T follicular helper cell (primary cell): ENCODE data around the gene LMO1.

Source experiments
- DNase-seq: peaks from one replicate; pipeline ENCODE4 v3.0.0-alpha.2; 2020; ENCODE audit warnings: low read depth

The LMO1 gene

GRCh38 chr11:8288166-8288772, 24.6 kb upstream of the LMO1 start:
- DNase-seq: no peak

DNA sequence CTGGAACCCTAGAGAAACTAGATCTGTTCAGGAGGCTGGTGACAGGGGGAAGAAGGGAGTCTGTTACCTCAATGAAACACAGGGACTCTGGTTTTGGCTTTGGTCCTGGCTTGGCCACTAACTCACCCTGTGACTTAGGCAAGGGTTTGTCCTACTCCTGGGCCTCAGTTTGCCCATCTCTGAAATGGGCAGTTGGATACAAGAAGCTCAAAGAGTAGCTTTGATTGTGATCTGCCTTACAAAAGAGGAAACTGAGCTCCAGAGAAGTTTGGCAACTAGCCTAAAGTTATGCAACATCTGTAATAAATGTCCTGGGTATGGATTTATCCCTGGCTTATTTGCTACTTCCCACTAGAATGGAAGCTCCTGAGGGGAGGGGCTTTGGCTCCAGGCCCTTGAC, 24.0 kb upstream of the LMO1 start:
- no peak for DNase-seq

DNA sequence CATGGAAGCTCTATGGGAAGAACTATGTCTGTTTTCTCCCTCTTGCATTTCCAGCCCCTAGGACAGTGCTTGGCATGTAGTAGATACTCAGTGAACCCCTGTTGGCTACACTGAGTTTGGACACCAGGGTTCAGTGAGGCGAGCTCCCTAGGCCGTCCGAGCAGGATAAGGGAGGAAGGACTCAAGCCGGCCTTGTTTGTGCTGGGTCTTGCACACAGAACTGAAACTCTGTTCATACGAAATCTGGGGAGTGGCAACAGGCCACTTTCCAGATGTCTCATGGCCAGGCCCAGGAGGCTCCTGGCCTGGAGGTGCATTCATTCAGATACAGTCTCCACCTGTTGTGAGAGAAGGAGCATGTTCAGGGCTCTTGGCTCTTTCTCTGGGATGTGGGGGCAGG, 23.6 kb upstream of the LMO1 start:
- no peak for DNase-seq

DNA sequence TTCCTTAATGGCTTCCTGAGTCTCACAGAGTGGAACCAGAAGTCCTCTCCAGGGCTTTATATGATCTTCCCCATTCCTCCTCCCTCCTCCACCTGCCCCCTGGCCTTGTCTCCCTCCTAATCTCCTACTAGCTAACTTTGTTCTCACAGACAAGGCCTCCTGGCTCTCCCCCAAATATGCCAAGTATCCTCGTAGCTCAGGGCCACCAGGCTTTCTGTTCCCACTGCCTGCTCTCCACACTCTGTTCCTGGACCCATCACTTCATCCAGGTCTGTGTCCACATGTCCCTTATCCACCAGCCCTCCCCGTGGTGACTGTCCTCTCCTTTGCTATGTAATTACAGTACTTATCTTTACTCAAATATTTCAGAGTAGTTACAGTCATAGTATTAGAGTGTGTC, 23.2 kb upstream of the LMO1 start:
- no peak for DNase-seq

GRCh38 chr11:8285796-8286195, 22.1 kb upstream of the LMO1 start:
- DNase-seq: no peak

DNA sequence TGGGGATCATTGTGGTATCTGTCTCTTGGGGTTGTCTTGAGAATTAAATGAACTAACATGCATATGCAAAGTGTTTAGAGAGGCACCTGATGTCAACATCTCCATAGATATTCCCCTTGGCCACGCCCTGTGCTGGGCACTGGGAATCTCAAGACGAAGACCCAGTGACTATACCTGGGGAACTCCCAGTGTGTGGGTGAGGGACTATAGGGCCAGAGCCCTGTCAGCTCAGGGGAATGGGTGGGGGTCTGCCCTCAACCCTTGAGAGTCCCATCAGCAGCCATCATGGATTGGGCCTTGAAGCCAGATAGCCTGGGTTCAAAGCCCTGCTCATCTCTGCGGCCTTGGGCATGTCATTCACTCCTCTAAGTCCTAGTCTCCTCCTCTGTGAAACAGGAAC, 21.6 kb upstream of the LMO1 start:
- DNase-seq: no peak

- no peak for DNase-seq
Observed at GRCh38 chr11:8283465-8284230, 20.0 kb upstream of the LMO1 start.

- no peak for DNase-seq
Observed at GRCh38 chr11:8283100-8283464, 19.4 kb upstream of the LMO1 start.

DNA sequence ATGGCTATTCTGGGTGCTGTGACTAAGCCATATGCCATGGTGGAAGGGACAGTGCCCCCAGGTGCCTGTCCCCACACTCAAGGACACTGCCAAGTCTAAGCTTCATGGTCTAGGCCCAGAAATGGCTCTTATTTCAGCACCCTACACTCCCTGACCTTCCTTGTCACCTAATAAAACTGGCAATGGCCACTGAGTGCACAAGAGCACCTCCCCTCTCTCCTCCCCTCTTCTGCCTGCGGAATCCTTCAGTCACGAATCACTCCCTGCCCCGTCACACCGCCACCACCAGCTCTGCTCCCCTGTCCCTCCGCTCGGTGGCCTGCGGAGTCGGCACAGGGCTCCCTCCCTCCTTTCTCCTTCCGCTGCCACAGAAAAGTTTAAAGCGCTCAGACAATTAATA, 19.0 kb upstream of the LMO1 start:
- DNase-seq: no peak

GRCh38 chr11:8281266-8281665, 17.6 kb upstream of the LMO1 start:
- DNase-seq: no peak

GRCh38 chr11:8277691-8278090, 14.0 kb upstream of the LMO1 start:
- no peak for DNase-seq

DNA sequence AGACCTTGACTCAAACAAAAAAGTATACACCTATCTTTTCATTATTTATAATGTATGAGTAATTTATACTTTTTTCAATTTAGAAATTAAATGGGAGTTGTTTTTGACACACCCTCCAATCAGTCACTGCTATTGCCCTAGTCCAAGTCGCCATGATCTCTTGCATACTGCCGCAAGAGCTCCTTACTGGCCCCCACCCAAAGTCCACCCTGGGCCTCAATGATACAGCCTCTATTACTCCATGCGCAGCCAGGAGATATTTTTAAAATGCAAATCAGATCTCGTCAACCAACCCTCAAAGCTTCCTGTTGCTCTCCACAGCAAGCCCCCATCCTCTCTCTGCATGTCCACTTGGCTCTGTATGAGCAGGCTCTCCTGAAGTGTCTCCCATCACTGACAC, 12.8 kb upstream of the LMO1 start:
- no peak for DNase-seq

DNA sequence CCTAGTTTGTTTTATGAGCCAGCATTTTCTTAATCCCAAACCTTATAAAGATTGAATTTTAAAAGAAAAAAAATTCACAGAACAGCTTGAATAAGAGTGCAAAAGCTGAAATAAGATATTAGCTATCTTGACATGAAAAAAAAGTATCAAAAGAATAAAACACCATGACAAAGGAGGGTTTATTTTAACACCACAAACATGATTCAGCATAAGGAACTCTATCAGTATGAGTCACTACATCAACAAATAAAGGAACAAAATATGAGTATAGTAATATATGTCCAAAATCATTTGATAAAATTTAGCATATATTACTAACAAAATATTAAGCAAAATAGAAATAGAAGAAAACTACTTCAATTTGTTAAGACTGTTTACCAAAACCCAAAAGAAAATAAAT, 9.6 kb upstream of the LMO1 start:
- no peak for DNase-seq

DNA sequence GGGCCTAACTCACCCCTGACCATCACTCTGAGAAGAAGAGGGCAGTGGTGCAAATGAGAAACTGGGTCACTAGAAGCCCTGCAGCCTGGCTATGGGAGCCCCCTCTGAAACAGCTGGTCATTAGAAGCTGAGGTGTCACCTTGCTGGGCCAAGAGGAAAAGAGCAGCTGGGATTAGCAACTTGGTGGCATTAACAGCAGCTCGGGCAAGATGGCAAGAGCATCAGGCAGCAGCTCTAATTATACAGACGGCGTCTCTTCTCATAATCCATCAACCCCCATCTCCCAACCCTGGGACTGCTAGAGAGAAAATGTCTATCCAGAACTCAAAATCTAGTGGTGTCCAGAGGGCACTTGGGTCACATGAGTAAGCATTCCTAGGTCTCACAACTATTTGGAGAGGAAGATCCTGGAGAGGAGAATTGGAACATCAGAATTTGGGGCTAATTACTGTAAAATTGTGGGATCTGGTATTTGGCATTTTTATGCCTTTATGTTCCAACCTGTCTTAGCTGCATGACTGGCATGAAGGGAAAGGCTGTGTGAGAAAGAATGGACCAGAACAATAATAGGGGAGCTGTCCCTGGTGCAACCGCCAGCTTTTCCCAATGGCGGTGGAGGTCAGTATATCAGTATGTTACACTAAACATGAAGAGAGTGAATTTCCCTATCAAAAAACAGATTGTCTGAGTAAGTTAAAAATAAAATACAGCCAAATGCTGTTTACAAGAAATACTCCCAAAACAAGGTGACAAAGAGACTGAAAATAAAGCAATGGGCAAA, 7.6 kb upstream of the LMO1 start:
- DNase-seq: no peak

- DNase-seq: no peak
Observed at GRCh38 chr11:8269636-8270035, 6.0 kb upstream of the LMO1 start.

- DNase-seq: no peak
Observed at GRCh38 chr11:8268530-8269400, 5.1 kb upstream of the LMO1 start.

DNA sequence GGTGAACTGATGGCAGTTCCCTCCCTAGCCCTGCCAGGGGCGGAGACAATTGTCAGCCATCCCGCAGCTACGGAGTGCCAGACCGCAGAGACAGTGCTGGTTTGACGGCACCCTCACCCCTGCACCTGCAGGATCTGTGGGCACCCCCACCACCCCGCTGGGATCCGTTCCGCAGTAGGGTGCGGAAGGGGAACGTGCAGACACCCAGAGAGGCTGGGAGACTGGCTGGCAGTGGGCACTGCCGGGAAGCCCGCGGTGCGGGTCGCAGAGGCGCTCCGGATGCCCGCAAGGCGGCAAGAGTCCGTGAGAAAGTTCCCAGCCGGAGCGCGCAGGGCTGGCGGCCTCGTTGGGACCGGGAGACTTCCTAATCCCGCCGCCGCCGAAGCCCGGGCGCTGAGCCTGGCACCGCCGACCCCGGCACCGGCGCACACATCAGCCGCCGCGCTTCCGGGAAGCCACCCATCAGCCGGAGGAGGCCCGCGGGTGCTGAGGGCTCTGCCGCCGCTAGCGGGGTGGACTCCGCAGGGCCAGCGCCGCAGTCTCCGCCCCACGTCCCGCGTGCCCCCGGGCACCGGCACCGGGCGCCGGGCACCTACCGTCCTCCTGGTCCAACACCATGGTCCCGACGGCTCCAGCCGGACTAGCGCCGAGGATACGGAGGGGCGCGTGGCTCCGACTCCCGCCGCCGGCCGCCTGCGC, 4.3 kb upstream of the LMO1 start:
- no peak for DNase-seq

DNA sequence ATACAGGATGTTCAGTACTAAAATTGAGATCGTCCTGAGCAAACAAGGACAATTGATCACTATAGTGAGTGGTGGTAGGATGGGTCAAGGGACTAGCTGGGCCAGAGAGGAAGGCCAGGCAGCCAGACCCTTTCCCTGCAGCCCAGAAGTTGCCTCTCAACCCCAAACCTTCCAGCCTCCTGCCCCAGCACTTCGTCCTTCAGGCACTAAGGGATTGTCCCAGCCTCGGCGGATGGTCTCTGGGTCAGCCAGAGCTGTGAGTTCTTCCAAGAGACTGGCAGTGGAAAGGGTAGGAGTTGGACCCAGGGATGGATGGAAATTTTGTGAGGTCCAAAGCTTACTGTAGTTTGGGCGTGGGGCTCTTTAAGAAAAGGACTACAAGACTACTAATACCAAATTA, 3.6 kb upstream of the LMO1 start:
- no peak for DNase-seq

- no peak for DNase-seq
Observed at GRCh38 chr11:8266246-8267241, 2.9 kb upstream of the LMO1 start.

- DNase-seq: no peak
Observed at GRCh38 chr11:8265681-8266241, 2.1 kb upstream of the LMO1 start.
